HL-60 (cell line): ENCODE data around the gene ST6GALNAC4.

Experiments used
- GABPA ChIP-seq: IDR thresholded peaks from 2 replicates; pipeline ENCODE4 v1.6.1; 2012; ENCODE audit warnings: low read depth
- POLR2AphosphoS5 ChIP-seq: IDR thresholded peaks from 2 replicates; pipeline ENCODE4 v1.6.1; 2012; ENCODE audit warnings: low read depth
- SPI1 ChIP-seq: IDR thresholded peaks from 2 replicates; pipeline ENCODE4 v1.6.1; 2012; ENCODE audit warnings: low read depth, mild to moderate bottlenecking, borderline replicate concordance
- TF ChIP-seq, protein P1 (sequence below): IDR thresholded peaks from one replicate; pipeline ENCODE4 v1.5.1; 2011; ENCODE audit warnings: low read length, control low read depth, inconsistent platforms; ENCODE audit not compliant: insufficient read depth
- TF ChIP-seq, protein P2 (sequence below): IDR thresholded peaks from 2 replicates; pipeline ENCODE4 v1.6.1; 2012; ENCODE audit warnings: low read depth; ENCODE audit not compliant: insufficient replicate concordance

GRCh38 chr9:127912882-127913281, 4.0 kb downstream of the ST6GALNAC4 start:
- TF ChIP-seq, protein P1, sequence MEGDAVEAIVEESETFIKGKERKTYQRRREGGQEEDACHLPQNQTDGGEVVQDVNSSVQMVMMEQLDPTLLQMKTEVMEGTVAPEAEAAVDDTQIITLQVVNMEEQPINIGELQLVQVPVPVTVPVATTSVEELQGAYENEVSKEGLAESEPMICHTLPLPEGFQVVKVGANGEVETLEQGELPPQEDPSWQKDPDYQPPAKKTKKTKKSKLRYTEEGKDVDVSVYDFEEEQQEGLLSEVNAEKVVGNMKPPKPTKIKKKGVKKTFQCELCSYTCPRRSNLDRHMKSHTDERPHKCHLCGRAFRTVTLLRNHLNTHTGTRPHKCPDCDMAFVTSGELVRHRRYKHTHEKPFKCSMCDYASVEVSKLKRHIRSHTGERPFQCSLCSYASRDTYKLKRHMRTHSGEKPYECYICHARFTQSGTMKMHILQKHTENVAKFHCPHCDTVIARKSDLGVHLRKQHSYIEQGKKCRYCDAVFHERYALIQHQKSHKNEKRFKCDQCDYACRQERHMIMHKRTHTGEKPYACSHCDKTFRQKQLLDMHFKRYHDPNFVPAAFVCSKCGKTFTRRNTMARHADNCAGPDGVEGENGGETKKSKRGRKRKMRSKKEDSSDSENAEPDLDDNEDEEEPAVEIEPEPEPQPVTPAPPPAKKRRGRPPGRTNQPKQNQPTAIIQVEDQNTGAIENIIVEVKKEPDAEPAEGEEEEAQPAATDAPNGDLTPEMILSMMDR, result no peak
- no peak for TF ChIP-seq POLR2AphosphoS5
- no peak for TF ChIP-seq GABPA
- TF ChIP-seq, protein P2, sequence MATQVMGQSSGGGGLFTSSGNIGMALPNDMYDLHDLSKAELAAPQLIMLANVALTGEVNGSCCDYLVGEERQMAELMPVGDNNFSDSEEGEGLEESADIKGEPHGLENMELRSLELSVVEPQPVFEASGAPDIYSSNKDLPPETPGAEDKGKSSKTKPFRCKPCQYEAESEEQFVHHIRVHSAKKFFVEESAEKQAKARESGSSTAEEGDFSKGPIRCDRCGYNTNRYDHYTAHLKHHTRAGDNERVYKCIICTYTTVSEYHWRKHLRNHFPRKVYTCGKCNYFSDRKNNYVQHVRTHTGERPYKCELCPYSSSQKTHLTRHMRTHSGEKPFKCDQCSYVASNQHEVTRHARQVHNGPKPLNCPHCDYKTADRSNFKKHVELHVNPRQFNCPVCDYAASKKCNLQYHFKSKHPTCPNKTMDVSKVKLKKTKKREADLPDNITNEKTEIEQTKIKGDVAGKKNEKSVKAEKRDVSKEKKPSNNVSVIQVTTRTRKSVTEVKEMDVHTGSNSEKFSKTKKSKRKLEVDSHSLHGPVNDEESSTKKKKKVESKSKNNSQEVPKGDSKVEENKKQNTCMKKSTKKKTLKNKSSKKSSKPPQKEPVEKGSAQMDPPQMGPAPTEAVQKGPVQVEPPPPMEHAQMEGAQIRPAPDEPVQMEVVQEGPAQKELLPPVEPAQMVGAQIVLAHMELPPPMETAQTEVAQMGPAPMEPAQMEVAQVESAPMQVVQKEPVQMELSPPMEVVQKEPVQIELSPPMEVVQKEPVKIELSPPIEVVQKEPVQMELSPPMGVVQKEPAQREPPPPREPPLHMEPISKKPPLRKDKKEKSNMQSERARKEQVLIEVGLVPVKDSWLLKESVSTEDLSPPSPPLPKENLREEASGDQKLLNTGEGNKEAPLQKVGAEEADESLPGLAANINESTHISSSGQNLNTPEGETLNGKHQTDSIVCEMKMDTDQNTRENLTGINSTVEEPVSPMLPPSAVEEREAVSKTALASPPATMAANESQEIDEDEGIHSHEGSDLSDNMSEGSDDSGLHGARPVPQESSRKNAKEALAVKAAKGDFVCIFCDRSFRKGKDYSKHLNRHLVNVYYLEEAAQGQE, result no peak
- TF ChIP-seq SPI1, result peak; percentile 44; the same call in 1 of the 2 replicates
